Spleen (tissue), 11 donors: ENCODE data around the gene ZPLD1. TPM values are rescaled to one million over a fixed set of nuclear protein-coding genes. Genes with fewer than 3 reads are reported as not detected.

Source experiments
- DNase-seq: peaks from one replicate; pipeline ENCODE4 v3.0.0-alpha.2; 2020
- H3K27ac ChIP-seq, 8 donors: fragments of 200-600 bp; sonication (generic) in 7 of 8; 1 replicate in 4 of 8; 2 replicates in 4 of 8; pipeline versions ENCODE4 v1.5.0 to v1.8.0; 2016 to 2021; ENCODE audit warnings: inconsistent platforms in 4 of 8, mild to moderate bottlenecking in 4 of 8, moderate library complexity in 1 of 8
- H3K27me3 ChIP-seq, 7 donors: fragments of 200-600 bp; sonication (generic) in 6 of 7; replicated peaks in 1 of 7; 1 replicate in 4 of 7; 2 replicates in 3 of 7; pipeline versions ENCODE4 v1.5.0 to v1.8.0; 2016 to 2021; ENCODE audit warnings: inconsistent platforms in 3 of 7, mild to moderate bottlenecking in 1 of 7
- H3K36me3 ChIP-seq, 6 donors: fragments of 200-600 bp; sonication (generic) in 5 of 6; 1 replicate in 4 of 6; 2 replicates in 2 of 6; pipeline versions ENCODE4 v1.5.0 to v1.8.0; 2016 to 2021; ENCODE audit warnings: inconsistent platforms in 2 of 6
- H3K4me1 ChIP-seq, 6 donors: fragments of 200-600 bp; sonication (generic) in 5 of 6; 1 replicate in 3 of 6; 2 replicates in 3 of 6; pipeline versions ENCODE4 v1.5.0 to v1.8.0; 2016 to 2021; ENCODE audit warnings: inconsistent platforms in 3 of 6
- H3K4me3 ChIP-seq, 8 donors: fragments of 200-600 bp; sonication (generic) in 7 of 8; 1 replicate in 4 of 8; 2 replicates in 4 of 8; pipeline versions ENCODE4 v1.5.0 to v1.8.0; 2016 to 2021; ENCODE audit warnings: inconsistent platforms in 4 of 8, mild to moderate bottlenecking in 4 of 8, moderate library complexity in 2 of 8
- H3K9me3 ChIP-seq, 8 donors: fragments of 200-600 bp; sonication (generic) in 7 of 8; 1 replicate in 4 of 8; 2 replicates in 4 of 8; pipeline versions ENCODE4 v1.5.0 to v1.8.0; 2016 to 2021; ENCODE audit warnings: inconsistent platforms in 4 of 8
- CTCF ChIP-seq, 11 experiments: fragments of 200-600 bp in 7 of 11; fragments of 450-650 bp in 4 of 11; sonication (generic) in 4 of 11; IDR thresholded peaks in 8 of 11; conservative IDR thresholded peaks in 3 of 11; 1 replicate in 7 of 11; 2 replicates in 4 of 11; pipeline versions ENCODE4 v1.4.0 to v1.8.0; 2016 to 2021; ENCODE audit warnings: antibody characterized with exemption in 11 of 11, inconsistent platforms in 4 of 11, mild to moderate bottlenecking in 1 of 11
- POLR2A ChIP-seq, 3 donors: fragments of 450-650 bp; IDR thresholded peaks; one replicate each; pipeline ENCODE4 v1.5.1; 2017; ENCODE audit warnings: antibody characterized with exemption in 3 of 3, mild to moderate bottlenecking in 1 of 3
- POLR2AphosphoS5 ChIP-seq, 3 donors: sonication (generic); formaldehyde crosslinking; IDR thresholded peaks; one replicate each; pipeline ENCODE4 v1.5.1; 2017; ENCODE audit warnings: antibody characterized with exemption in 3 of 3
- WGBS, 5 donors: extraction: QIAGEN DNeasy Blood & Tissue Kit in 3 of 5; methylation state at CpG; one replicate each; pipeline versions ENCODE4 v1.1.5 to v1.1.7; 2013 to 2018; 5-methylcytosine and 5-hydroxymethylcytosine counted together
- intact Hi-C: fragments of 100-400 bp; cut with DNase I; formaldehyde crosslinking; loops from one replicate; pipeline ENCODE4 v1.15.0; 2023; ENCODE audit warnings: low total_unique reads
- polyA plus RNA-seq, 3 donors: library from polyadenylated mRNA; stranded (reverse); fragments of 200-250 nt; gene quantifications; one replicate each; pipeline ENCODE4 v1.2.1, GENCODE V29; 2013
- total RNA-seq, 7 donors: library from RNA; depleted of rRNA in 3 of 7; stranded (reverse); fragments of >200 nt in 3 of 7; fragmentation: NEBNext Ultra II Directional in 4 of 7; extraction: Animal tissue kit (Norgen Biotek cat#: 25700) in 4 of 7; gene quantifications; one replicate each; pipeline versions ENCODE4 v1.1.0 to v1.2.1, GENCODE V29; 2016 to 2021
- donor health status: healthy with polysubstance abuse.
- donor health status: DM: no; HTN: no; CAD: no; lungs with moderate emphysema.
- donor health status: DM: no; HTN: no; CAD: no.
- donor health status: Bipolar disorder and iron deficiency.
- donor health status: healthy.
- donor health status: DM: no; HTN: no; CAD: no.
- donor health status: DM: yes; HTN: yes; CAD: no.

ZPLD1 gene
- total and polyA plus RNA-seq, 10 donors = 0.03 TPM; not detected in 9

GRCh38 chr3:102488331-102488730 lies 53.5 kb downstream of the ZPLD1 start:
- DNase-seq = no peak
- no peaks in the 10 kb centered on the region for H3K27me3 ChIP-seq
- TF ChIP-seq POLR2AphosphoS5 (IDR thresholded peaks at IDR 0.05) (no peak), POLR2A (IDR thresholded peaks at IDR 0.05) (no peak), CTCF (IDR thresholded peaks at IDR 0.05 in 8 of 11, conservative IDR thresholded peaks at IDR 0.05 in 3 of 11) (no peak)
- H3K36me3 ChIP-seq = no peaks in the 10 kb centered on the region
- no peak overlapping the region for H3K27ac ChIP-seq
- no peaks in the 10 kb centered on the region for H3K4me1 ChIP-seq
- intact Hi-C loops = no loop called here
- no peak overlapping the region for H3K4me3 ChIP-seq
- peaks cover 0 to 10% (median 0%) of the 10 kb centered on the region in 8 donors for H3K9me3 ChIP-seq

GRCh38 chr3:102492300-102492699 lies 57.5 kb downstream of the ZPLD1 start:
- Histone ChIP-seq H3K27ac (no peak overlapping the region), H3K27me3 (no peaks in the 10 kb centered on the region), H3K9me3 (peaks cover 0 to 10% (median 0%) of the 10 kb centered on the region in 8 donors), H3K4me3 (no peak overlapping the region), H3K4me1 (no peaks in the 10 kb centered on the region), H3K36me3 (no peaks in the 10 kb centered on the region)
- intact Hi-C loops = no loop called here
- WGBS, 5 donors = 84 to 94% (median 90%) methylated on average over 3 to 8 of the region's 8 CpGs
- peak; percentile 67 for DNase-seq
- no peak for TF ChIP-seq POLR2A (IDR thresholded peaks at IDR 0.05)
- TF ChIP-seq CTCF (IDR thresholded peaks at IDR 0.05 in 8 of 11, conservative IDR thresholded peaks at IDR 0.05 in 3 of 11) = no peak
- no peak for TF ChIP-seq POLR2AphosphoS5 (IDR thresholded peaks at IDR 0.05)

- no peaks in the 10 kb centered on the region for H3K4me1 ChIP-seq
- H3K36me3 ChIP-seq = no peaks in the 10 kb centered on the region
- no peak overlapping the region for H3K27ac ChIP-seq
- no peaks in the 10 kb centered on the region for H3K27me3 ChIP-seq
- intact Hi-C loops = no loop called here
- no peak for TF ChIP-seq POLR2A (IDR thresholded peaks at IDR 0.05)
- no peak for TF ChIP-seq CTCF (IDR thresholded peaks at IDR 0.05 in 8 of 11, conservative IDR thresholded peaks at IDR 0.05 in 3 of 11)
- TF ChIP-seq POLR2AphosphoS5 (IDR thresholded peaks at IDR 0.05) = no peak
- DNase-seq = no peak
- no peak overlapping the region for H3K4me3 ChIP-seq
- 68 to 78% (median 75%) methylated on average over 3 of the region's 3 CpGs for WGBS, 5 donors
- no peaks in the 10 kb centered on the region for H3K9me3 ChIP-seq
Measured at GRCh38 chr3:102497571-102497970, 62.8 kb downstream of the ZPLD1 start.

- Histone ChIP-seq H3K4me3 (no peak overlapping the region), H3K4me1 (no peaks in the 10 kb centered on the region), H3K27ac (no peak overlapping the region), H3K27me3 (no peaks in the 10 kb centered on the region), H3K36me3 (no peaks in the 10 kb centered on the region), H3K9me3 (peaks cover 0 to 10% (median 5%) of the 10 kb centered on the region in 8 donors)
- intact Hi-C loops = no loop called here
- WGBS, 5 donors = 54 to 84% (median 61%) methylated on average over 2 of the region's 2 CpGs
- TF ChIP-seq CTCF (IDR thresholded peaks at IDR 0.05 in 8 of 11, conservative IDR thresholded peaks at IDR 0.05 in 3 of 11) (no peak), POLR2AphosphoS5 (IDR thresholded peaks at IDR 0.05) (no peak), POLR2A (IDR thresholded peaks at IDR 0.05) (no peak)
- DNase-seq = no peak
Measured at GRCh38 chr3:102505542-102505941, 70.7 kb downstream of the ZPLD1 start.
